GM06990 (cell line): Measurements from ENCODE around the gene ATP1A1.

Experiments used
- DNase-seq: peaks from one replicate; pipeline ENCODE4 v3.0.0-alpha.2; 2011; ENCODE audit not compliant: insufficient read length; ENCODE audit errors: extremely low read depth
- H3K27me3 ChIP-seq: replicated peaks from 2 replicates; pipeline ENCODE4 v1.6.0; 2011; ENCODE audit warnings: low read length; ENCODE audit not compliant: control insufficient read depth, insufficient read depth
- H3K36me3 ChIP-seq: 2 replicates; pipeline ENCODE4 v1.5.1; 2011; ENCODE audit warnings: low read length; ENCODE audit not compliant: control insufficient read depth, insufficient read depth
- H3K4me3 ChIP-seq: replicated peaks from 2 replicates; pipeline ENCODE4 v1.5.1; 2011; ENCODE audit warnings: low read depth, mild to moderate bottlenecking, control low read depth, low read length
- TF ChIP-seq, protein P1 (sequence below): IDR thresholded peaks from 2 replicates; pipeline ENCODE4 v1.5.1; 2011; ENCODE audit warnings: low read length, control low read depth, mild to moderate bottlenecking, inconsistent platforms; ENCODE audit not compliant: insufficient read depth, poor library complexity, severe bottlenecking

The ATP1A1 gene

GRCh38 chr1:116409751-116410191 is 36.7 kb downstream of the ATP1A1 start:
- TF ChIP-seq, protein P1, sequence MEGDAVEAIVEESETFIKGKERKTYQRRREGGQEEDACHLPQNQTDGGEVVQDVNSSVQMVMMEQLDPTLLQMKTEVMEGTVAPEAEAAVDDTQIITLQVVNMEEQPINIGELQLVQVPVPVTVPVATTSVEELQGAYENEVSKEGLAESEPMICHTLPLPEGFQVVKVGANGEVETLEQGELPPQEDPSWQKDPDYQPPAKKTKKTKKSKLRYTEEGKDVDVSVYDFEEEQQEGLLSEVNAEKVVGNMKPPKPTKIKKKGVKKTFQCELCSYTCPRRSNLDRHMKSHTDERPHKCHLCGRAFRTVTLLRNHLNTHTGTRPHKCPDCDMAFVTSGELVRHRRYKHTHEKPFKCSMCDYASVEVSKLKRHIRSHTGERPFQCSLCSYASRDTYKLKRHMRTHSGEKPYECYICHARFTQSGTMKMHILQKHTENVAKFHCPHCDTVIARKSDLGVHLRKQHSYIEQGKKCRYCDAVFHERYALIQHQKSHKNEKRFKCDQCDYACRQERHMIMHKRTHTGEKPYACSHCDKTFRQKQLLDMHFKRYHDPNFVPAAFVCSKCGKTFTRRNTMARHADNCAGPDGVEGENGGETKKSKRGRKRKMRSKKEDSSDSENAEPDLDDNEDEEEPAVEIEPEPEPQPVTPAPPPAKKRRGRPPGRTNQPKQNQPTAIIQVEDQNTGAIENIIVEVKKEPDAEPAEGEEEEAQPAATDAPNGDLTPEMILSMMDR: no peak
- H3K36me3 ChIP-seq: peaks cover 26% of the 10 kb centered on the region
- no peak for DNase-seq
- H3K27me3 ChIP-seq: no peaks in the 10 kb centered on the region
- H3K4me3 ChIP-seq: no peak overlapping the region

DNA sequence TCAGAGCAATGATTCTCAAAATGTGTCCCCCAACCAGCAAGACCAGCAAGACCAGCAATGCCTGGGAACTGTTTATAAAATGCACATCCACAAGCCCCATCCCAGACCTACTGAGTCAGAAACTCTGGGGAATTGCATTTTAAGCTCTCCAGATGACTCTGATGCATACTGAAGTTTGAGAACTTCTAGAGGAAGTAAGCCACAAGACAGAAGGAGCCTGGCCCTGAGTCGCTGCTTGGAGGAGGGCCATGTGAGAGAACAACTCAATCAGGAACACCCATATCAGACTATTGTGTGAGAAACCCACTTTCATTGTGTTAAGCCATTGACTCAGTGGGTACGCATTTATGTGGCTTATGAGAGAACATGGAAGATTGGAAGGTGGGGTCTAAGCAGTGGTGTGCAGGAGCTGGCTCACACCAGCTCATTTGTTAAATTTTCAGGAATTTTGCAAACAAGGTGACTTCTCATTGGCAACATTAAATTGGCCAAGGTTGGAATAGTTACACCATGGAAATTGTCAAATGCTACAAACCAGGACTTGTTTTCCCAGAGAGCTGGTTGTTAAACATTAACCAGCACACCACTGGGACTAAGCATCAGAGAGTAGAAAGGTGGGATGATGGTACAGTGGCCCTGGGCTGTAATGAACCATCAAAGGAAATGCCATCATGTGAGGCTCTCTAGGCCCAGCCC is 38.9 kb downstream of the ATP1A1 start:
- H3K27me3 ChIP-seq: no peaks in the 10 kb centered on the region
- H3K4me3 ChIP-seq: no peak overlapping the region
- TF ChIP-seq, protein P1: no peak
- no peak for DNase-seq
- peaks cover 9% of the 10 kb centered on the region for H3K36me3 ChIP-seq

GRCh38 chr1:116412480-116412798 is 39.4 kb downstream of the ATP1A1 start:
- peaks cover 9% of the 10 kb centered on the region for H3K36me3 ChIP-seq
- DNase-seq: no peak
- TF ChIP-seq, protein P1: no peak
- no peaks in the 10 kb centered on the region for H3K27me3 ChIP-seq
- no peak overlapping the region for H3K4me3 ChIP-seq

- peaks cover 9% of the 10 kb centered on the region for H3K36me3 ChIP-seq
- DNase-seq: no peak
- TF ChIP-seq, protein P1: no peak
- H3K27me3 ChIP-seq: no peaks in the 10 kb centered on the region
- H3K4me3 ChIP-seq: no peak overlapping the region
Observed at GRCh38 chr1:116412898-116413297, 39.9 kb downstream of the ATP1A1 start.

DNA sequence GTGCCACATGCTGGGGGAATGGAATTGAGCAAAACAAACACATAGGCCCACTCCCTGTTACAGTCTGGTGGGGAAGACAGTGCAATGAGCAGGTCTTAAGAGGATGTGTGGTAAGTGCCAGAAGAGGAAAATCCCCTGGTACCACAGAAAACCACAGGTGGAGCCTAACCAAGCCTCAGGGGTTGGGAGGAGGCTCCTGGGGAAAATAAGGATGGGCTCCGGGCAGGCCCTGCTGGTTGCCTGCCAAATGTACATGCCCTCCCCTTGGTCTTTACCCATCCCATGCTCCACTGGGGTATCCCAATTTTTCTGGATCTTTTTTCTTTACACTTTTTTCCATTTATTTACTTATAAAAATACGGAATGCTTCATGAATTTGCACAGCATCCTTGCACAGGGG is 40.4 kb downstream of the ATP1A1 start:
- DNase-seq: no peak
- no peak overlapping the region for H3K4me3 ChIP-seq
- TF ChIP-seq, protein P1: no peak
- H3K36me3 ChIP-seq: peaks cover 9% of the 10 kb centered on the region
- no peaks in the 10 kb centered on the region for H3K27me3 ChIP-seq

DNA sequence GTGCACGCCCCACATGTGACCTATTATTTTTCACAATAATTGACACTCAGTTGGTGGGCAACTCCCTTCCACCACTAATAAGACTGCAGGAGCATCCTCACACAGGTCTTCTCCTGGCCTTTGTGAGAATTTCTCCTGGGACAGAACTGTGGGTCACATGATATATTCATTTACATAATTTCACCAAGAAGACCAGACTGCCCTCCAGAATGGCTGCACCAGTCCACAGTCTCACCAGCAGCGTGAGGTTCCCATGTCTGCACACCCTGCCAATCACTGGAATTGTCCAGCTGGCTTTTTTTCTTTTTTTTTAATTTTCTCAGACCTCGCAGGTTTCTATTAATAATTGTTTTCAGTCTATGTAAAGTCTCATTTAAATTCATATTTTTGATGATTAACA is 41.3 kb downstream of the ATP1A1 start:
- H3K36me3 ChIP-seq: peaks cover 4% of the 10 kb centered on the region
- no peaks in the 10 kb centered on the region for H3K27me3 ChIP-seq
- TF ChIP-seq, protein P1: no peak
- no peak for DNase-seq
- H3K4me3 ChIP-seq: no peak overlapping the region
